ENCODE results near the gene MAGI1.

DNA sequence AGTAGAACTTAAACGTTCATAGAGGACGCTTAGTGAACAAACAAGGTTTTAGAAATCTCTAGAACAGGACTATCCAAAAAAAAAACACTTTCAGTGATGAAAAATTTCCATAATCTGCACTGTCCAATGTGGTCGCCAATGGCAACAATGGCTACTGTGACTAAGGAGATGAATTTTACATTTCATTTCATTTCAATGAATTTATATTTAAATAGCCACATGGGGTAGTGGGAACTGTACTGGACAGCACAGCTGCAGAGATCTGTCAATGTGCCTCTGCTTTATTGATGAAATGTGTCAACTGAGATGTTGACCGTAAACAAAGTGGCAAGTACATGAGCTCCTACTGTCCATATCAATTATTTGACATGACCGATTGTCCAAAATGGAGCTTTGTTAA is 222.5 kb downstream of the MAGI1 start:
- no peak for TF ChIP-seq RAD21 (IDR thresholded peaks at IDR 0.05; ENCODE audit: low read length)
- TF ChIP-seq CTCF (IDR thresholded peaks at IDR 0.05), result no peak
- no peak for TF ChIP-seq EP300 (IDR thresholded peaks at IDR 0.05; ENCODE audit: borderline replicate concordance in 1 of 2, low read depth in 1 of 2, low read length in 1 of 2)
- no peak for TF ChIP-seq ZBTB33 (IDR thresholded peaks at IDR 0.05; ENCODE audit: borderline replicate concordance, low read depth)

All from SK-N-SH (cell line).